ENCODE results near the gene SYNJ2.
A peak's percentile ranks its signal among the peaks of the same experiment; 100 is the strongest.

SYNJ2 gene

DNA sequence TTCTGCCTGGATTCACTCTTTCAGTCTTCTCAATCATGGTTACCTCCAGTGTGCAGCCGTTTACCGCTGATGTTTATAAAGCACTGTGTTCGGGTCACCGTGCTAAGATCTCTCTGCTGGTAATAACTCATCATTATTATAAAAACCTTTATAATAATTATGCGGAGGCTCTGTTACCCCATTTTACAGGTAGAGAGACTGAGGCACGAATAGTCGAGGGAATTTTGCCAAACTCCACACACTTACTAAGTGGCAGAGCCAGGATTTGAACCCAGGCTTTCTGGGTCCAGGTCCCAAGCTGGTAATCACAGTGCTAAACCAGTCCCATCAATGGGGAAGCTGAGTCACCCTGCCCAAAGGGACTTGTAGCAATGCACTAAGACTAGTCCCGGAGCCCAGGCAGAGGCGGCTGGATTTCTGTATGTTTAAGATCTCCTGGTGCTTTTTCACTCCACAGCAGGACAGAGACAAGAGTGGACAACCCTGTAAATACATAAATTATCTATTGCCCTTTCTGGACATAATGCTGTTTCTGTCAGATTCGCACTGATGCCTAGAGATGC, 48.1 kb downstream of the SYNJ2 start:
- TF ChIP-seq, protein P1, sequence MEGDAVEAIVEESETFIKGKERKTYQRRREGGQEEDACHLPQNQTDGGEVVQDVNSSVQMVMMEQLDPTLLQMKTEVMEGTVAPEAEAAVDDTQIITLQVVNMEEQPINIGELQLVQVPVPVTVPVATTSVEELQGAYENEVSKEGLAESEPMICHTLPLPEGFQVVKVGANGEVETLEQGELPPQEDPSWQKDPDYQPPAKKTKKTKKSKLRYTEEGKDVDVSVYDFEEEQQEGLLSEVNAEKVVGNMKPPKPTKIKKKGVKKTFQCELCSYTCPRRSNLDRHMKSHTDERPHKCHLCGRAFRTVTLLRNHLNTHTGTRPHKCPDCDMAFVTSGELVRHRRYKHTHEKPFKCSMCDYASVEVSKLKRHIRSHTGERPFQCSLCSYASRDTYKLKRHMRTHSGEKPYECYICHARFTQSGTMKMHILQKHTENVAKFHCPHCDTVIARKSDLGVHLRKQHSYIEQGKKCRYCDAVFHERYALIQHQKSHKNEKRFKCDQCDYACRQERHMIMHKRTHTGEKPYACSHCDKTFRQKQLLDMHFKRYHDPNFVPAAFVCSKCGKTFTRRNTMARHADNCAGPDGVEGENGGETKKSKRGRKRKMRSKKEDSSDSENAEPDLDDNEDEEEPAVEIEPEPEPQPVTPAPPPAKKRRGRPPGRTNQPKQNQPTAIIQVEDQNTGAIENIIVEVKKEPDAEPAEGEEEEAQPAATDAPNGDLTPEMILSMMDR (IDR thresholded peaks at IDR 0.05; ENCODE audit: low read depth, low read length), result no peak
- no peaks in the 10 kb centered on the region for H3K36me3 ChIP-seq
- peaks cover 49% of the 10 kb centered on the region for H3K4me1 ChIP-seq
- no peak overlapping the region for H3K4me3 ChIP-seq (ENCODE audit: low read depth, low read length)
- no peaks in the 10 kb centered on the region for H3K9me3 ChIP-seq
- no peaks in the 10 kb centered on the region for H3K27me3 ChIP-seq
- DNase-seq, result no peak

GRCh38 chr6:158030380-158031300, 49.0 kb downstream of the SYNJ2 start:
- no peak for DNase-seq
- Histone ChIP-seq H3K4me3 (ENCODE audit: low read depth, low read length) (no peak overlapping the region), H3K36me3 (no peaks in the 10 kb centered on the region), H3K9me3 (no peaks in the 10 kb centered on the region), H3K27me3 (no peaks in the 10 kb centered on the region), H3K4me1 (peaks cover 44% of the 10 kb centered on the region)
- TF ChIP-seq, protein P1 (IDR thresholded peaks at IDR 0.05; ENCODE audit: low read depth, low read length), result no peak

DNA sequence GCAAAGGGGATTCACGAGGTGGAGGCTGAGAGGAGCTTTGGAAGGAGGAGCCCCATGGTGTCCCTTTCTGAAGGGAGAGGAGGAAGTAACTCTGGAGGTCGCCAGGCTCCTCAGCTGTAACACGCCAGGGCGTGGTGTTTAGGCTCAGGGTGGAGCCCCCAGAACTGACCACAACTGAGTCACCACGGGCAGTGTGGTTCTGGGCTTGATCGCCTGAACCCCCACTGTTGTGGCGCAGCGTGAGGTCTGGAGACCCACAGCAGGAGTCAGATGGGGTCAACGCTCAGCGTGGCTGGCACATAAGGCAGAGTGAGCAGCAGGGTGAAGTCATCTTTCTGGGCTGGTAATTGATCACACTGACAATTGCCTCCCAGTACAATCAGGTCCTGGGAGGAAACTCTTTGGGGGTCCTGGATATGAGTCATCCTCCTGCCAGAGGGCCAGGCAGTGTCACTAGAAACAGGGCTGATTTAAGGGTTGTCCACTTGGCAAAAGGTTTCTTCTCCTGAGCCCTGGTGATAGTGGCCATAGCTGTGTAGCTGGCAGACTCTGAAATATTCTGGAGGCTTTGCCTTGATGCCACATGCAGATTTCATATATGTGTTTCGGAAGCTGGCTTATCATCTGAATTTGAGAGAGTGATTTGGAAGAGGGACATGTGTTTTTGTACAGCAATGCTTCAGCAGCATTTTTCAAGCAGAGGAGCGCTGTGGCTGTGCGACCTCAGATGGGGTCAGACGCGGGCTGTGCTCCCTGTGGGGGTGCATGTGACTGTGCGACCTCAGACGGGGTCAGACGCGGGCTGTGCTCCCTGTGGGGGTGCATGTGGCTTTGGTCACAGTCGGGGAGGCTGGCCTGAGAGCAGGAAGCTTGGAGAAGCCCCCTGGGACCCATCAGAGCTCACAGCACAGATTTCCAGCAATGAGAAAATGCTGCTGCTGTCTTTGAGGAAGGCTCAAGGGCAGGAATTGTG, 50.0 kb downstream of the SYNJ2 start:
- peak; percentile 70 for DNase-seq

DNA sequence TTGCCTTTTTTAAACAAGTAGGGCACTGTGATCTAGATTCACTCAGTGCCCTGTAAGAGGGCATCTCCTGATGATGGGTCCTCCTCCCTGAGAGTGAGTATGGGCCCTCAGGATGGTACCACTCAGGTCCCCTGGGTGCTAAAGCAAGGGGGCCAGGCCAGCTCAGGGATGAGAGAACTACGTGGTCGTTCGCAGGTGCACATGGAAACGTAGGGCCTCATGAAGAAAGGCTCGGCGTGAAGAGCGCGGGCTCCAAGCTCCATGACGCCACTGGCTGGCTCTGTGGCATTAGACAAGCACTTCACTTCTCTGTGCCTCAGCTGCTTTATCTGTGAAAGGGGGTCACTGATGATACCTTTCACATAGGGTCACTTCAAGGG, 50.7 kb downstream of the SYNJ2 start:
- Histone ChIP-seq H3K4me3 (ENCODE audit: low read depth, low read length) (no peak overlapping the region), H3K4me1 (peaks cover 29% of the 10 kb centered on the region), H3K9me3 (no peaks in the 10 kb centered on the region), H3K27me3 (no peaks in the 10 kb centered on the region), H3K36me3 (no peaks in the 10 kb centered on the region)
- no peak for DNase-seq
- TF ChIP-seq, protein P1 (IDR thresholded peaks at IDR 0.05; ENCODE audit: low read depth, low read length), result no peak

More for the DNA sequence above, 50.0 kb downstream of the SYNJ2 start:
- Histone ChIP-seq H3K36me3 (no peaks in the 10 kb centered on the region), H3K4me1 (peaks cover 36% of the 10 kb centered on the region), H3K4me3 (ENCODE audit: low read depth, low read length) (peak overlapping the region; percentile 37), H3K9me3 (no peaks in the 10 kb centered on the region), H3K27me3 (no peaks in the 10 kb centered on the region)
- TF ChIP-seq, protein P1 (IDR thresholded peaks at IDR 0.05; ENCODE audit: low read depth, low read length), result no peak

GRCh38 chr6:158033077-158033750, 51.6 kb downstream of the SYNJ2 start:
- Histone ChIP-seq H3K27me3 (no peaks in the 10 kb centered on the region), H3K4me1 (peaks cover 26% of the 10 kb centered on the region)
- DNase-seq, result no peak

More at GRCh38 chr6:158033077-158033750, 51.6 kb downstream of the SYNJ2 start:
- TF ChIP-seq, protein P1 (IDR thresholded peaks at IDR 0.05; ENCODE audit: low read depth, low read length), result no peak
- Histone ChIP-seq H3K4me3 (ENCODE audit: low read depth, low read length) (no peak overlapping the region), H3K9me3 (no peaks in the 10 kb centered on the region), H3K36me3 (no peaks in the 10 kb centered on the region)

Data from BE2C (cell line).